ENCODE data around the gene INTS6. TPM values are rescaled to one million over a fixed set of nuclear protein-coding genes. Genes with fewer than 3 reads are reported as not detected.

Gene INTS6
- total RNA-seq, 1 experiment from 2014 or later, result 78.5 TPM

GRCh38 chr13:51501096-51501495 is 48.3 kb upstream of the INTS6 start:
- DNase-seq (ENCODE audit: unreplicated experiment), result no peak
- Mint-ChIP-seq H3K4me1 (ENCODE audit: insufficient read depth, unreplicated experiment) (peaks cover 18% of the 10 kb centered on the region), H3K36me3 (ENCODE audit: insufficient read depth, unreplicated experiment) (no peaks in the 10 kb centered on the region), H3K27me3 (ENCODE audit: insufficient read depth, unreplicated experiment) (no peaks in the 10 kb centered on the region), H3K4me3 (ENCODE audit: unreplicated experiment) (no peak overlapping the region), H3K9me3 (ENCODE audit: unreplicated experiment) (peaks cover 7% of the 10 kb centered on the region), H3K27ac (ENCODE audit: low read depth, unreplicated experiment) (peak overlapping the region; percentile 2)
- BruUV-seq (replicated peaks), result no TSS peak
- POLR2A ChIA-PET, result interaction anchor here (0.6 to 0.8 kb wide), 3 partner anchors 58 to 226 kb away, joined by 3 read pairs; no protein-coding TSS in a partner anchor
- intact Hi-C loops (cut with micrococcal nuclease), result no loop called here
- CTCF ChIA-PET, result no interaction called here
- no peak for TF ChIP-seq CTCF (IDR thresholded peaks at IDR 0.05; ENCODE audit: unreplicated experiment)

- ChIA-PET CTCF (no interaction called here), POLR2A (interaction anchor here (0.6 to 1.5 kb wide), 3 partner anchors 46 to 226 kb away, joined by 3 to 4 read pairs (median 3); no protein-coding TSS in a partner anchor)
- Mint-ChIP-seq H3K4me3 (ENCODE audit: unreplicated experiment) (no peak overlapping the region), H3K4me1 (ENCODE audit: insufficient read depth, unreplicated experiment) (peaks cover 18% of the 10 kb centered on the region), H3K36me3 (ENCODE audit: insufficient read depth, unreplicated experiment) (no peaks in the 10 kb centered on the region), H3K9me3 (ENCODE audit: unreplicated experiment) (peaks cover 7% of the 10 kb centered on the region), H3K27ac (ENCODE audit: low read depth, unreplicated experiment) (no peak overlapping the region), H3K27me3 (ENCODE audit: insufficient read depth, unreplicated experiment) (no peaks in the 10 kb centered on the region)
- DNase-seq (ENCODE audit: unreplicated experiment), result no peak
- no TSS peak for BruUV-seq (replicated peaks)
- no peak for TF ChIP-seq CTCF (IDR thresholded peaks at IDR 0.05; ENCODE audit: unreplicated experiment)
- intact Hi-C loops (cut with micrococcal nuclease), result no loop called here
These were observed 47.9 kb upstream of the INTS6 start for GRCh38 chr13:51500687-51501086.

- no peak overlapping the region for H3K4me3 Mint-ChIP-seq (ENCODE audit: unreplicated experiment)
- H3K36me3 Mint-ChIP-seq (ENCODE audit: insufficient read depth, unreplicated experiment), result no peaks in the 10 kb centered on the region
- DNase-seq (ENCODE audit: unreplicated experiment), result no peak
- no peaks in the 10 kb centered on the region for H3K27me3 Mint-ChIP-seq (ENCODE audit: insufficient read depth, unreplicated experiment)
- H3K4me1 Mint-ChIP-seq (ENCODE audit: insufficient read depth, unreplicated experiment), result peaks cover 18% of the 10 kb centered on the region
- H3K9me3 Mint-ChIP-seq (ENCODE audit: unreplicated experiment), result peaks cover 7% of the 10 kb centered on the region
- no peak for TF ChIP-seq CTCF (IDR thresholded peaks at IDR 0.05; ENCODE audit: unreplicated experiment)
- CTCF ChIA-PET, result no interaction called here
- no TSS peak for BruUV-seq (replicated peaks)
- POLR2A ChIA-PET, result interaction anchor here (0.9 to 1.5 kb wide), 2 partner anchors 21 to 46 kb away, joined by 3 to 4 read pairs; no protein-coding TSS in a partner anchor
- intact Hi-C loops (cut with micrococcal nuclease), result no loop called here
- H3K27ac Mint-ChIP-seq (ENCODE audit: low read depth, unreplicated experiment), result no peak overlapping the region
These were observed 47.0 kb upstream of the INTS6 start for GRCh38 chr13:51499841-51500240.

GRCh38 chr13:51495316-51495715 is 42.5 kb upstream of the INTS6 start:
- no peak for TF ChIP-seq CTCF (IDR thresholded peaks at IDR 0.05; ENCODE audit: unreplicated experiment)

More at GRCh38 chr13:51495316-51495715, 42.5 kb upstream of the INTS6 start:
- Mint-ChIP-seq H3K4me3 (ENCODE audit: unreplicated experiment) (no peak overlapping the region), H3K36me3 (ENCODE audit: insufficient read depth, unreplicated experiment) (no peaks in the 10 kb centered on the region), H3K9me3 (ENCODE audit: unreplicated experiment) (peaks cover 7% of the 10 kb centered on the region), H3K27me3 (ENCODE audit: insufficient read depth, unreplicated experiment) (no peaks in the 10 kb centered on the region), H3K27ac (ENCODE audit: low read depth, unreplicated experiment) (no peak overlapping the region), H3K4me1 (ENCODE audit: insufficient read depth, unreplicated experiment) (no peaks in the 10 kb centered on the region)
- ChIA-PET POLR2A (no interaction called here), CTCF (no interaction called here)
- intact Hi-C loops (cut with micrococcal nuclease), result no loop called here
- no peak for DNase-seq (ENCODE audit: unreplicated experiment)
- no TSS peak for BruUV-seq (replicated peaks)
